ENCODE measurements around the gene ANKS6. TPM values are rescaled to one million over a fixed set of nuclear protein-coding genes. Genes with fewer than 3 reads are reported as not detected.

ANKS6 gene
- total RNA-seq, 1 experiment from 2014 or later, result 19.6 TPM

- H3K4me1 ChIP-seq (ENCODE audit: control insufficient read depth, insufficient read depth, low read length), result no peaks in the 10 kb centered on the region; the same call in 1 of the 2 replicates
- intact Hi-C loops (cut with micrococcal nuclease; ENCODE audit: unreplicated experiment) (no loop called here), in situ Hi-C loops (cut with HindIII; ENCODE audit: low pct_unique_long_range_greater_than_20kb, low sequenced_read_pairs) (no loop called here)
- H3K36me3 ChIP-seq (ENCODE audit: control insufficient read depth, insufficient read depth, low read length), result no peaks in the 10 kb centered on the region
- H3K4me3 ChIP-seq (ENCODE audit: low read depth in 2 of 2, low read length in 2 of 2), result no peak overlapping the region
- no peak for TF ChIP-seq REST (IDR thresholded peaks at IDR 0.05; ENCODE audit: insufficient read depth in 1 of 2, low read depth in 2 of 2, low read length in 1 of 2)
- TF ChIP-seq TCF7L2 (IDR thresholded peaks at IDR 0.05; ENCODE audit: low read depth, low read length), result no peak
- TF ChIP-seq SIN3A (IDR thresholded peaks at IDR 0.05; ENCODE audit: borderline replicate concordance, insufficient read depth, low read depth, low read length), result no peak
- TF ChIP-seq POLR2AphosphoS5 (IDR thresholded peaks at IDR 0.05; ENCODE audit: low read depth, low read length), result no peak
- no peak for TF ChIP-seq CTCF (IDR thresholded peaks at IDR 0.05)
- H3K9me3 ChIP-seq (ENCODE audit: control insufficient read depth, insufficient read depth, low read depth, low read length), result no peaks in the 10 kb centered on the region
- CTCF ChIA-PET, result no interaction called here
- no peaks in the 10 kb centered on the region; the same call in 1 of the 2 replicates for H3K27me3 ChIP-seq (ENCODE audit: control insufficient read depth, insufficient read depth, low read length)
- POLR2A ChIA-PET, result no interaction called here
- H3K27ac ChIP-seq (ENCODE audit: low read length), result no peak overlapping the region
- ATAC-seq, result no peak
- DNase-seq (ENCODE audit: low read depth, low spot score), result no peak
- no TSS peak for BruUV-seq (replicated peaks)
Measured at GRCh38 chr9:98698856-98699255, 97.5 kb downstream of the ANKS6 start.

- ChIA-PET POLR2A (no interaction called here), CTCF (no interaction called here)
- H3K4me3 ChIP-seq (ENCODE audit: low read depth in 2 of 2, low read length in 2 of 2), result no peak overlapping the region
- no peaks in the 10 kb centered on the region for H3K36me3 ChIP-seq (ENCODE audit: control insufficient read depth, insufficient read depth, low read length)
- in situ Hi-C loops (cut with HindIII; ENCODE audit: low pct_unique_long_range_greater_than_20kb, low sequenced_read_pairs) (no loop called here), intact Hi-C loops (cut with micrococcal nuclease; ENCODE audit: unreplicated experiment) (no loop called here)
- H3K4me1 ChIP-seq (ENCODE audit: control insufficient read depth, insufficient read depth, low read length), result no peaks in the 10 kb centered on the region; the same call in 1 of the 2 replicates
- no peak overlapping the region for H3K27ac ChIP-seq (ENCODE audit: low read length)
- ATAC-seq, result no peak
- no peaks in the 10 kb centered on the region for H3K9me3 ChIP-seq (ENCODE audit: control insufficient read depth, insufficient read depth, low read depth, low read length)
- no peak for TF ChIP-seq TCF7L2 (IDR thresholded peaks at IDR 0.05; ENCODE audit: low read depth, low read length)
- TF ChIP-seq CTCF (IDR thresholded peaks at IDR 0.05), result no peak
- TF ChIP-seq SIN3A (IDR thresholded peaks at IDR 0.05; ENCODE audit: borderline replicate concordance, insufficient read depth, low read depth, low read length), result no peak
- TF ChIP-seq POLR2AphosphoS5 (IDR thresholded peaks at IDR 0.05; ENCODE audit: low read depth, low read length), result no peak
- TF ChIP-seq REST (IDR thresholded peaks at IDR 0.05; ENCODE audit: insufficient read depth in 1 of 2, low read depth in 2 of 2, low read length in 1 of 2), result no peak
- BruUV-seq (replicated peaks), result no TSS peak
- no peaks in the 10 kb centered on the region; the same call in 1 of the 2 replicates for H3K27me3 ChIP-seq (ENCODE audit: control insufficient read depth, insufficient read depth, low read length)
- DNase-seq (ENCODE audit: low read depth, low spot score), result no peak
Measured at GRCh38 chr9:98694943-98695342, 101.4 kb downstream of the ANKS6 start.
